Fibroblast of villous mesenchyme (primary cell): Measurements from ENCODE around the gene DNAAF5. TPM values are rescaled to one million over a fixed set of nuclear protein-coding genes. Genes with fewer than 3 reads are reported as not detected.

Source experiments
- DNase-seq: peaks from one replicate; pipeline ENCODE4 v3.0.0-alpha.2; 2010; ENCODE audit warnings: low read depth
- H3K4me3 ChIP-seq: 2 replicates; pipeline ENCODE4 v1.5.1; 2011; ENCODE audit warnings: low read depth, mild to moderate bottlenecking, low read length
- total RNA-seq: library from RNA; depleted of rRNA; stranded (reverse); fragments of >200 nt; gene quantifications from 2 replicates; pipeline ENCODE4 v1.2.3, GENCODE V29; 2012
- TF ChIP-seq, protein P1 (sequence below): IDR thresholded peaks from 2 replicates; pipeline ENCODE4 v1.5.1; 2012; ENCODE audit warnings: low read depth, mild to moderate bottlenecking, low read length; ENCODE audit not compliant: insufficient read depth

DNAAF5 gene
- total RNA-seq, 1 donor: 32.8 TPM

DNA sequence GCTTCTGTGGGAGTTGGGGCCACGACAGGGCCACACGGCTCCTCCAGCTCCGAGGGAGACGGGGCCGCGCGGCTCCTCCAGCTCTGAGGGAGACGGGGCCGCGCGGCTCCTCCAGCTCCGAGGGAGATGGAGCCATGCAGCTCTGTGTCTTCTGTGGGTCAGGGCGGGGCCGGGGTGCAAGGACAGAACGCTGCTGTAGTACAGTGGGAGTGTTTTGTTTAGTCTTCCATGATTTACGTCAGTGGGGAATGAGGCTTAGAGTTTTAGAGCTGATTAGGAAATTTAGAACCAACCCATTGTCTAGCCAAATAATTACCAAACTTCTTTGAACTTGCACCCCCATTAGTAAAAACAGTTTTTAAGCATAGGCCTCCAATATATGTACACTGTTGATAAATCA lies 33.5 kb downstream of the DNAAF5 start:
- H3K4me3 ChIP-seq: no peak overlapping the region
- TF ChIP-seq, protein P1, sequence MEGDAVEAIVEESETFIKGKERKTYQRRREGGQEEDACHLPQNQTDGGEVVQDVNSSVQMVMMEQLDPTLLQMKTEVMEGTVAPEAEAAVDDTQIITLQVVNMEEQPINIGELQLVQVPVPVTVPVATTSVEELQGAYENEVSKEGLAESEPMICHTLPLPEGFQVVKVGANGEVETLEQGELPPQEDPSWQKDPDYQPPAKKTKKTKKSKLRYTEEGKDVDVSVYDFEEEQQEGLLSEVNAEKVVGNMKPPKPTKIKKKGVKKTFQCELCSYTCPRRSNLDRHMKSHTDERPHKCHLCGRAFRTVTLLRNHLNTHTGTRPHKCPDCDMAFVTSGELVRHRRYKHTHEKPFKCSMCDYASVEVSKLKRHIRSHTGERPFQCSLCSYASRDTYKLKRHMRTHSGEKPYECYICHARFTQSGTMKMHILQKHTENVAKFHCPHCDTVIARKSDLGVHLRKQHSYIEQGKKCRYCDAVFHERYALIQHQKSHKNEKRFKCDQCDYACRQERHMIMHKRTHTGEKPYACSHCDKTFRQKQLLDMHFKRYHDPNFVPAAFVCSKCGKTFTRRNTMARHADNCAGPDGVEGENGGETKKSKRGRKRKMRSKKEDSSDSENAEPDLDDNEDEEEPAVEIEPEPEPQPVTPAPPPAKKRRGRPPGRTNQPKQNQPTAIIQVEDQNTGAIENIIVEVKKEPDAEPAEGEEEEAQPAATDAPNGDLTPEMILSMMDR: no peak
- DNase-seq: peak; percentile 67

DNA sequence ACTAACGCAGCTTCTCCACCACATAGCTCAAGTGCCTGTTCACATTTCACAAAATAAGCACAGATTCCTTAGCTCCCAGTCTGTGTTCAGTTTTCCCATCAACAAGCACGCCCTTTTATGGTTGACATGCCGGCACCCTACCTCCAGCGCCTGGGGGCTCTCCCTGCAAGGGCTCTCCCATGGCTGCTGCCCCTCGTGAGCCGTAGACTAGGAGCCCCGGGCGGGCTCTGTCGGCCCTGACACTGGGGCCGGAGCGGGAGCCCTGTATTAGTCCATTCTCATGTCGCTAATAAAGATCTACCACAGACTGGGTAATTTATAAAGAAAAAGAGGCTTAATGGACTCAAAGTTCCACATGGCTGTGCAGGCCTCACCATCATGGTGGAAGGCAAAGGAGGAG lies 34.6 kb downstream of the DNAAF5 start:
- no peak for DNase-seq
- no peak overlapping the region for H3K4me3 ChIP-seq
- TF ChIP-seq, protein P1: no peak

DNA sequence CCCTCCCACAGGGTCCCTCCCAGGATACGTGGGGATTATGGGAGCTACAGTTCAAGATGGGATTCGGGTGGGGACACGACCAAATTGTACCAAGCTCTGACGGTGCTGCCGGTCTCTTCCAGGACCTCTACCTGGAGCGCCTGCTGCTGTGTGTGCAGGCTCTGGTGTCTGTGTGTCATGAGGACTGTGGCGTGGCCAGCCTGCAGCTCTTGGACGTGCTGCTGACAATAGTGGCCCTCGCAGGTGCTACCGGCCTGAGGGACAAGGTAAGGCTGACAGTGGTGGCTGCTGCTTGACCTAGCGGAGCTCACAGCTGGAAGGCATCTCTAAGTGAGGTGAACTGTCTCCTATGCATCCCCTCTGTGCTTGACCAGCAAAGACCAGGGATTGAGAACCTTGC lies 35.1 kb downstream of the DNAAF5 start:
- no peak overlapping the region for H3K4me3 ChIP-seq
- no peak for DNase-seq
- TF ChIP-seq, protein P1: no peak

DNA sequence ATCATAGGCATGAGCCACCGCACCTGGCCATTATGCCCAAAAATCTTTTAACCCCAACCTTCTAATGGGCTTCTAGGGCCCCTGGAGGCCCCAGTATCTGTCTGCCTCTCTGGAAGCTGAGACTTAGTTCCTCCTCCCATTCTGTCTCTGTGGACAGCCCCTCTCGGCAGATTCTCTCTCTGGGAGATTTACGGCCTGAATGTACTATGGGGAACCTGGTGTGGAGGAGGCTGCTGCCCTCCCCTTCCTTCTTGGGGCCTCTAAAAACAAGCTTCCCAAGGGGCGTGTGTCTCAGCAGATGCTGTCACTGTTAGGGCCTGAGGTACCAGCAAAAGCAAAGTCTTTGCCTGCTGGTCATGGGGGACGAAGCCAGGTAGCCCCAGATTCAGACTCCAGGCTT lies 36.4 kb downstream of the DNAAF5 start:
- no peak overlapping the region for H3K4me3 ChIP-seq
- no peak for DNase-seq
- TF ChIP-seq, protein P1: no peak

DNA sequence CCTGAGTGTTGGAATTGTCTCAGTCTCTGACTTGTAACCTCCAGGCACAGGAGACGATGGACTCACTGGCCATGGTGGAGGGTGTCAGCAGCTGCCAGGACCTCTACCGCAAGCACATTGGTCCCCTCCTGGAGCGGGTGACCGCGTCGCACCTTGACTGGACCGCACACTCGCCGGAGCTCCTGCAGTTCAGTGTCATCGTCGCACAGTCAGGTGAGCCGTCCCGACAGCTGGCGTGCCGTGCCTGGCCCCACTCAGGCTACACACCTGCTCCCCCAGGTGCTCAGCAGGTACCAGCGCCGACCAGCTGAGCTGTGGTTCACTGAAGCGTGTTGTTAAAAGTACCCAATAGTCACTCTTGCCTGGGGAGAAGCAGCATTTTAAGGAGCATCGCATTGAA lies 37.3 kb downstream of the DNAAF5 start:
- TF ChIP-seq, protein P1: no peak
- H3K4me3 ChIP-seq: no peak overlapping the region
- no peak for DNase-seq

DNA sequence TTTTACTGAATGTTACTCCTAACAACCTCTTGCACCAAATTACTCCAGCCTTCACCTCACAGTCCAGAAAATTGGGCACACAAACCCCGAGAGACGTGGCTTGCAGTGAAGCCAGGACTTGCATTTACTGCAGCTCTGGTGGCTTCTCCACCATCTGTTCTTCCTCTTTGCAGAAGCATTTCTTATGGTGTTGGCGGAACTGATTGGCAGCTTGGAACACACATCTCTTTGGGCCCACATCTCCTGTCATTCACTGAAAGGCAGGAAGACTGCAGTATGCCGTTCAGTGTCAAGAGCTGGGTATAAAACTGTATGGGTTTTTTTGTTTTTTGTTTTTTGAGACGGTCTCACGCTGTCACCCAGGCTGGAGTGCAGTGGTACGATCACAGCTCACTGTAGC lies 38.9 kb downstream of the DNAAF5 start:
- H3K4me3 ChIP-seq: no peak overlapping the region
- DNase-seq: no peak
- TF ChIP-seq, protein P1: no peak

DNA sequence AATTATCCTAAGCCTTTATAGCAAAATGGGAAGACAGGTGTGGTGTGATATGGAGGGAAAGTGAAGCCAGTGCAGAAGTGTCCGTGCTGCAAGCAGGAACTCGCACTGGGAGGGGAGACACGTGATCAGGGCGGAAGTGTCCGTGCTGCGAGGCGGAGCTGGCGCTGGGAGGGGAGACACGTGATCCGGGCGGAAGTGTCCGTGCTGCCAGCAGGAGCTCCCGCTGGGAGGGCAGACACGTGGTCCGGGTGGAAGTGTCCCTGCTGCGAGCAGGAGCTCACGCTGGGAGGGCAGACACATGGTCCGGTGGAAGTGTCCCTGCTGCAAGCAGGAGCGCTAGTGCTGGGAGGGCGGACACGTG lies 41.1 kb downstream of the DNAAF5 start:
- TF ChIP-seq, protein P1: no peak
- peak overlapping the region; percentile 54 for H3K4me3 ChIP-seq
- peak; percentile 78 for DNase-seq
